Esophagus mucosa (tissue), 1 donor: ENCODE measurements around the gene IDH2. TPM values are rescaled to one million over a fixed set of nuclear protein-coding genes. Genes with fewer than 3 reads are reported as not detected.
"Not testable (repeated sequence)": the region's sequence is repeated elsewhere in the genome, so short reads cannot be mapped to it uniquely, and the experiment has no call there.

ENCODE experiments used
- ATAC-seq: fragments of 200-7000 bp; cut with Tn5 transposase; one replicate; pipeline ENCODE4 v1.9.1; 2020
- total RNA-seq: library from RNA; stranded (reverse); gene quantifications from one replicate; pipeline ENCODE4 v1.2.4, GENCODE V29; 2023
- donor health status: DM: yes; HTN: yes; CAD: no.

The IDH2 gene
- 114 TPM for total RNA-seq

- ATAC-seq: peak; percentile 84
Measured at GRCh38 chr15:90101969-90102890, at the start of gene IDH2. Gene IDH2 (minus strand): TSS chr15:90102468. CDS start chr15:90102390, 78 bp downstream.

- ATAC-seq: not testable (repeated sequence)
Measured at GRCh38 chr15:90150551-90150950, 48.3 kb upstream of the IDH2 start.

GRCh38 chr15:90149609-90150340 lies 47.5 kb upstream of the IDH2 start:
- ATAC-seq: no peak

GRCh38 chr15:90146198-90146761 lies 44.0 kb upstream of the IDH2 start:
- ATAC-seq: not testable (repeated sequence)

- no peak for ATAC-seq
Measured at GRCh38 chr15:90145761-90146160, 43.5 kb upstream of the IDH2 start.

- ATAC-seq: no peak
Measured at GRCh38 chr15:90145259-90145658, 43.0 kb upstream of the IDH2 start.

GRCh38 chr15:90143166-90143655 lies 40.9 kb upstream of the IDH2 start:
- ATAC-seq: peak; percentile 94

GRCh38 chr15:90142216-90143165 lies 40.2 kb upstream of the IDH2 start:
- ATAC-seq: no peak

- no peak for ATAC-seq
Measured at GRCh38 chr15:90141646-90142045, 39.4 kb upstream of the IDH2 start.

- ATAC-seq: not testable (repeated sequence)
Measured at GRCh38 chr15:90139549-90139948, 37.3 kb upstream of the IDH2 start.

- ATAC-seq: no peak
Measured at GRCh38 chr15:90138071-90138833, 36.0 kb upstream of the IDH2 start.

- no peak for ATAC-seq
Measured at GRCh38 chr15:90132437-90132836, 30.2 kb upstream of the IDH2 start.

GRCh38 chr15:90131848-90132247 lies 29.6 kb upstream of the IDH2 start:
- ATAC-seq: no peak

- ATAC-seq: no peak
Measured at GRCh38 chr15:90130291-90130690, 28.0 kb upstream of the IDH2 start.

- ATAC-seq: no peak
Measured at GRCh38 chr15:90126596-90127435, 24.5 kb upstream of the IDH2 start.

- no peak for ATAC-seq
Measured at GRCh38 chr15:90126022-90126421, 23.8 kb upstream of the IDH2 start.

GRCh38 chr15:90124507-90124906 lies 22.2 kb upstream of the IDH2 start:
- no peak for ATAC-seq

GRCh38 chr15:90121086-90121485 lies 18.8 kb upstream of the IDH2 start:
- no peak for ATAC-seq

- ATAC-seq: no peak
Measured at GRCh38 chr15:90119367-90119766, 17.1 kb upstream of the IDH2 start.

- no peak for ATAC-seq
Measured at GRCh38 chr15:90115783-90116182, 13.5 kb upstream of the IDH2 start.
